HepG2 (cell line): Measurements from ENCODE around the gene PVRIG. TPM values are rescaled to one million over a fixed set of nuclear protein-coding genes. Genes with fewer than 3 reads are reported as not detected.

ENCODE experiments used
- ATF7-NPFF ChIP-seq: sonication (generic); formaldehyde crosslinking; IDR thresholded peaks from 2 replicates; pipeline ENCODE4 v1.8.1; 2023; ENCODE audit warnings: mild to moderate bottlenecking, low read depth, missing genetic modification reagents, moderate library complexity
- CEBPB ChIP-seq: IDR thresholded peaks from 2 replicates; pipeline ENCODE4 v1.6.1; 2011; ENCODE audit warnings: low read depth, low read length, improper control_type of control experiment, borderline replicate concordance
- DNMT3B ChIP-seq: conservative IDR thresholded peaks from 2 replicates; pipeline ENCODE4 v1.6.1; 2016; ENCODE audit warnings: missing biosample characterization, control low read depth
- DPF2 ChIP-seq: sonication (generic); formaldehyde crosslinking; IDR thresholded peaks from 2 replicates; pipeline ENCODE4 v1.4.0; 2020; ENCODE audit warnings: mild to moderate bottlenecking, low read depth, missing genetic modification reagents, borderline replicate concordance
- NR2F2 ChIP-seq: IDR thresholded peaks from 2 replicates; pipeline ENCODE4 v1.6.1; 2012; ENCODE audit warnings: low read depth, inconsistent platforms, borderline replicate concordance
- PTBP1 ChIP-seq: fragments of 200-400 bp; formaldehyde crosslinking; IDR thresholded peaks from 2 replicates; pipeline ENCODE4 v1.6.1; 2018; ENCODE audit warnings: low read length, low read depth; ENCODE audit not compliant: poor library complexity, severe bottlenecking
- RBAK ChIP-seq: sonication (generic); formaldehyde crosslinking; IDR thresholded peaks from 2 replicates; pipeline ENCODE4 v1.5.1; 2020; ENCODE audit warnings: mild to moderate bottlenecking, missing genetic modification reagents
- TARDBP ChIP-seq: sonication (generic); formaldehyde crosslinking; IDR thresholded peaks from 2 replicates; pipeline ENCODE4 v1.8.0; 2022; ENCODE audit warnings: mild to moderate bottlenecking, missing genetic modification reagents
- ZBTB8A ChIP-seq: sonication (generic); formaldehyde crosslinking; IDR thresholded peaks from 2 replicates; pipeline ENCODE4 v1.4.0; 2020; ENCODE audit warnings: mild to moderate bottlenecking, low read depth, missing genetic modification reagents, borderline replicate concordance
- ZNF263 ChIP-seq: sonication (generic); formaldehyde crosslinking; IDR thresholded peaks from 2 replicates; pipeline ENCODE4 v1.4.0; 2020; ENCODE audit warnings: missing genetic modification reagents
- ZNF343 ChIP-seq: sonication (generic); formaldehyde crosslinking; IDR thresholded peaks from 2 replicates; pipeline ENCODE4 v1.4.0; 2020; ENCODE audit warnings: mild to moderate bottlenecking, missing genetic modification reagents
- ZNF674 ChIP-seq: sonication (generic); formaldehyde crosslinking; IDR thresholded peaks from 2 replicates; pipeline ENCODE4 v1.5.0; 2020; ENCODE audit warnings: low read depth, mild to moderate bottlenecking, missing genetic modification reagents
- ZNF816 ChIP-seq: sonication (generic); formaldehyde crosslinking; IDR thresholded peaks from 2 replicates; pipeline ENCODE4 v1.8.0; 2022; ENCODE audit warnings: missing genetic modification reagents, mild to moderate bottlenecking, borderline replicate concordance
- polyA plus RNA-seq, 8 experiments: library from polyadenylated mRNA; depleted of rRNA in 3 of 8; stranded (reverse) in 7 of 8; unstranded in 1 of 8; fragments of >200 nt; fragmentation: Illumina TruSeq in 4 of 8; extraction: Trizol in 4 of 8; gene quantifications; 2 replicates each; pipeline versions ENCODE4 v1.2.1 to v1.2.3, GENCODE V29; 2011 to 2016; ENCODE audit warnings: low read depth in 4 of 8, missing spikeins in 1 of 8, mixed read lengths in 1 of 8; ENCODE audit not compliant: insufficient read depth in 1 of 8
- total RNA-seq, 5 experiments: library from RNA; depleted of rRNA; stranded (reverse); fragments of >200 nt; fragmentation: Illumina TruSeq; extraction: Trizol; gene quantifications; 2 replicates each; pipeline ENCODE4 v1.2.3, GENCODE V29; 2016; ENCODE audit warnings: low read depth in 1 of 5
- TF ChIP-seq, protein P1 (sequence below), 2 experiments: IDR thresholded peaks; 2 replicates each; pipeline ENCODE4 v1.6.1; 2011 to 2012; ENCODE audit warnings: low read length in 2 of 2, borderline replicate concordance in 1 of 2, low read depth in 1 of 2, mild to moderate bottlenecking in 1 of 2, moderate library complexity in 1 of 2
- TF ChIP-seq, protein P2 (sequence below): sonication (generic); formaldehyde crosslinking; IDR thresholded peaks from 2 replicates; pipeline ENCODE4 v1.8.0; 2022; ENCODE audit warnings: missing genetic modification reagents, mild to moderate bottlenecking, moderate library complexity, borderline replicate concordance
- TF ChIP-seq, protein P3 (sequence below): sonication (generic); formaldehyde crosslinking; IDR thresholded peaks from 2 replicates; pipeline ENCODE4 v1.9.0; 2022; ENCODE audit warnings: missing genetic modification reagents, mild to moderate bottlenecking, borderline replicate concordance
- TF ChIP-seq, protein P4 (sequence below), 2 experiments: fragments of 450-650 bp in 1 of 2; sonication (generic) in 1 of 2; formaldehyde crosslinking; IDR thresholded peaks; 2 replicates each; pipeline versions ENCODE4 v1.5.0 to v1.8.0; 2020 to 2022; ENCODE audit warnings: mild to moderate bottlenecking in 1 of 2, missing genetic modification reagents in 1 of 2

Gene PVRIG
- total and polyA plus RNA-seq, 2 of the 13 experiments (the other 11 are each of a cell fraction or from before 2014, with no cell fraction given), result not detected

DNA sequence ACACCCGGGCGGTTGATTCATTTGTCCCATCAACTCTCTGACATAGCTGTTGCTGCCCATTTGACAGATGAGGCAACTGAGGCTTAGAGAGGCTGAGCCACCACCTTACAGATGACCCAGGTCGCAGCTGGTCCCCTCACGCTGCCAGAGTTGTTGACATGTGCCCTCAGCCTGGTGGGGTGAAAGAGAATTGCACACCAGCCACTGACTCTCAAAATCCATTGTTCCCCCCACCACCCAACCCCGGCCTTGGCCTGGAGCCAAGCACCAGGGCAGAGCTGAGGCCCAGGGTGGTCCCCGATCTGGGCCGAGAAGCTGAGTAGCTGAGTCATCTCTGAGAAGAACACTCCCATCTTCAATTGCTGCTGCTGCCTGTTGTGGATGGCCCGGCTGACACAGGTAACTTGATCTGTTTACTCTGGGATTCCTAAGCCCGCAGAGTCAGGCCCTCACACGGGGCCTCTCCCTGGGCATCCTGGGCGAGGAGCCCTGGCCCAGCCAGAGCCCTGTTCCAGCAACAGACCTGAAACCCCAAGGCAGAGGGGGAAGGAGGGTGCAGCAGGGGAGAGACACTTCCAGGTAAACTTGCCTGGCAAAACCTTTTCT is 27.5 kb downstream of the PVRIG start (continued):
- no peak for TF ChIP-seq ZNF816 (CRISPR knock-in tag)
- TF ChIP-seq ZBTB8A (CRISPR knock-in tag), result no peak
- TF ChIP-seq, protein P1, sequence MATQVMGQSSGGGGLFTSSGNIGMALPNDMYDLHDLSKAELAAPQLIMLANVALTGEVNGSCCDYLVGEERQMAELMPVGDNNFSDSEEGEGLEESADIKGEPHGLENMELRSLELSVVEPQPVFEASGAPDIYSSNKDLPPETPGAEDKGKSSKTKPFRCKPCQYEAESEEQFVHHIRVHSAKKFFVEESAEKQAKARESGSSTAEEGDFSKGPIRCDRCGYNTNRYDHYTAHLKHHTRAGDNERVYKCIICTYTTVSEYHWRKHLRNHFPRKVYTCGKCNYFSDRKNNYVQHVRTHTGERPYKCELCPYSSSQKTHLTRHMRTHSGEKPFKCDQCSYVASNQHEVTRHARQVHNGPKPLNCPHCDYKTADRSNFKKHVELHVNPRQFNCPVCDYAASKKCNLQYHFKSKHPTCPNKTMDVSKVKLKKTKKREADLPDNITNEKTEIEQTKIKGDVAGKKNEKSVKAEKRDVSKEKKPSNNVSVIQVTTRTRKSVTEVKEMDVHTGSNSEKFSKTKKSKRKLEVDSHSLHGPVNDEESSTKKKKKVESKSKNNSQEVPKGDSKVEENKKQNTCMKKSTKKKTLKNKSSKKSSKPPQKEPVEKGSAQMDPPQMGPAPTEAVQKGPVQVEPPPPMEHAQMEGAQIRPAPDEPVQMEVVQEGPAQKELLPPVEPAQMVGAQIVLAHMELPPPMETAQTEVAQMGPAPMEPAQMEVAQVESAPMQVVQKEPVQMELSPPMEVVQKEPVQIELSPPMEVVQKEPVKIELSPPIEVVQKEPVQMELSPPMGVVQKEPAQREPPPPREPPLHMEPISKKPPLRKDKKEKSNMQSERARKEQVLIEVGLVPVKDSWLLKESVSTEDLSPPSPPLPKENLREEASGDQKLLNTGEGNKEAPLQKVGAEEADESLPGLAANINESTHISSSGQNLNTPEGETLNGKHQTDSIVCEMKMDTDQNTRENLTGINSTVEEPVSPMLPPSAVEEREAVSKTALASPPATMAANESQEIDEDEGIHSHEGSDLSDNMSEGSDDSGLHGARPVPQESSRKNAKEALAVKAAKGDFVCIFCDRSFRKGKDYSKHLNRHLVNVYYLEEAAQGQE (IDR thresholded peaks at IDR 0.05; ENCODE audit: borderline replicate concordance in 1 of 2, low read depth in 1 of 2, low read length in 2 of 2), result no peak
- 0 out of 2 replicates have a peak, but pooled peaks have one; percentile 21 for TF ChIP-seq ZNF263 (CRISPR knock-in tag)
- peak; percentile 64; the same call in 1 of the 2 replicates for TF ChIP-seq TARDBP (CRISPR knock-in tag)
- TF ChIP-seq ATF7-NPFF (CRISPR knock-in tag), result no peak
- TF ChIP-seq RBAK, result no peak
- TF ChIP-seq DNMT3B (CRISPR knock-in tag), result no peak
- TF ChIP-seq ZNF343 (CRISPR knock-in tag), result 0 out of 2 replicates have a peak, but pooled peaks have one; percentile 50
- no peak for TF ChIP-seq ZNF674 (CRISPR knock-in tag)
- no peak for TF ChIP-seq CEBPB
- no peak for TF ChIP-seq PTBP1
- TF ChIP-seq, protein P2, sequence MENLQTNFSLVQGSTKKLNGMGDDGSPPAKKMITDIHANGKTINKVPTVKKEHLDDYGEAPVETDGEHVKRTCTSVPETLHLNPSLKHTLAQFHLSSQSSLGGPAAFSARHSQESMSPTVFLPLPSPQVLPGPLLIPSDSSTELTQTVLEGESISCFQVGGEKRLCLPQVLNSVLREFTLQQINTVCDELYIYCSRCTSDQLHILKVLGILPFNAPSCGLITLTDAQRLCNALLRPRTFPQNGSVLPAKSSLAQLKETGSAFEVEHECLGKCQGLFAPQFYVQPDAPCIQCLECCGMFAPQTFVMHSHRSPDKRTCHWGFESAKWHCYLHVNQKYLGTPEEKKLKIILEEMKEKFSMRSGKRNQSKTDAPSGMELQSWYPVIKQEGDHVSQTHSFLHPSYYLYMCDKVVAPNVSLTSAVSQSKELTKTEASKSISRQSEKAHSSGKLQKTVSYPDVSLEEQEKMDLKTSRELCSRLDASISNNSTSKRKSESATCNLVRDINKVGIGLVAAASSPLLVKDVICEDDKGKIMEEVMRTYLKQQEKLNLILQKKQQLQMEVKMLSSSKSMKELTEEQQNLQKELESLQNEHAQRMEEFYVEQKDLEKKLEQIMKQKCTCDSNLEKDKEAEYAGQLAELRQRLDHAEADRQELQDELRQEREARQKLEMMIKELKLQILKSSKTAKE (CRISPR knock-in tag), result peak; percentile 67; the same call in 1 of the 2 replicates
- 0 out of 2 replicates have a peak, but pooled peaks have one; percentile 57 for TF ChIP-seq NR2F2
- TF ChIP-seq, protein P3, sequence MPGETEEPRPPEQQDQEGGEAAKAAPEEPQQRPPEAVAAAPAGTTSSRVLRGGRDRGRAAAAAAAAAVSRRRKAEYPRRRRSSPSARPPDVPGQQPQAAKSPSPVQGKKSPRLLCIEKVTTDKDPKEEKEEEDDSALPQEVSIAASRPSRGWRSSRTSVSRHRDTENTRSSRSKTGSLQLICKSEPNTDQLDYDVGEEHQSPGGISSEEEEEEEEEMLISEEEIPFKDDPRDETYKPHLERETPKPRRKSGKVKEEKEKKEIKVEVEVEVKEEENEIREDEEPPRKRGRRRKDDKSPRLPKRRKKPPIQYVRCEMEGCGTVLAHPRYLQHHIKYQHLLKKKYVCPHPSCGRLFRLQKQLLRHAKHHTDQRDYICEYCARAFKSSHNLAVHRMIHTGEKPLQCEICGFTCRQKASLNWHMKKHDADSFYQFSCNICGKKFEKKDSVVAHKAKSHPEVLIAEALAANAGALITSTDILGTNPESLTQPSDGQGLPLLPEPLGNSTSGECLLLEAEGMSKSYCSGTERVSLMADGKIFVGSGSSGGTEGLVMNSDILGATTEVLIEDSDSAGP (CRISPR knock-in tag), result peak; percentile 24; the same call in 1 of the 2 replicates
- TF ChIP-seq DPF2 (CRISPR knock-in tag), result no peak
- TF ChIP-seq, protein P4, sequence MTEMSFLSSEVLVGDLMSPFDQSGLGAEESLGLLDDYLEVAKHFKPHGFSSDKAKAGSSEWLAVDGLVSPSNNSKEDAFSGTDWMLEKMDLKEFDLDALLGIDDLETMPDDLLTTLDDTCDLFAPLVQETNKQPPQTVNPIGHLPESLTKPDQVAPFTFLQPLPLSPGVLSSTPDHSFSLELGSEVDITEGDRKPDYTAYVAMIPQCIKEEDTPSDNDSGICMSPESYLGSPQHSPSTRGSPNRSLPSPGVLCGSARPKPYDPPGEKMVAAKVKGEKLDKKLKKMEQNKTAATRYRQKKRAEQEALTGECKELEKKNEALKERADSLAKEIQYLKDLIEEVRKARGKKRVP (CRISPR knock-in tag; IDR thresholded peaks at IDR 0.05), result no peak
